GM12878 (cell line): Measurements from ENCODE around the gene TAS2R41. TPM values are rescaled to one million over a fixed set of nuclear protein-coding genes. Genes with fewer than 3 reads are reported as not detected.

Experiments
- ATAC-seq: fragments of 200-7000 bp; cut with Tn5 transposase; 3 replicates; pipeline ENCODE4 v1.9.1; 2020; ENCODE audit warnings: mild to moderate bottlenecking, moderate library complexity
- BruUV-seq: library from RNA; stranded (reverse); fragments of 400-500 nt; replicated peaks from 2 replicates; lab custom pipeline; 2021; lab: Mats Ljungman, UMichigan
- CTCF ChIA-PET: fragments of 300-600 bp; sonication (Branson Sonifier 250); formaldehyde crosslinking; extraction: SDS; loops from one replicate; lab custom pipeline; 2021; ENCODE audit warnings: inconsistent platforms; lab: Yijun Ruan, JAX
- POLR2A ChIA-PET: fragments of 350-600 bp; formaldehyde crosslinking; extraction: SDS; loops from one replicate; lab custom pipeline; 2021; ENCODE audit warnings: inconsistent platforms; lab: Charles Lee
- RAD21 ChIA-PET: fragments of 300-600 bp; sonication (Branson Sonifier 250); formaldehyde crosslinking; loops from one replicate; lab custom pipeline; 2023; ENCODE audit warnings: antibody characterized with exemption; ENCODE audit not compliant: unreplicated experiment; lab: Charles Lee
- SMC1A ChIA-PET: fragments of 300-600 bp; sonication (Branson Sonifier 250); formaldehyde crosslinking; loops from one replicate; lab custom pipeline; 2023; ENCODE audit not compliant: unreplicated experiment, uncharacterized antibody; lab: Charles Lee
- DNase-seq: peaks from one replicate; pipeline ENCODE4 v3.0.0-alpha.2; 2011; ENCODE audit warnings: low read depth, low spot score
- FAIRE-seq: peaks from 3 replicates; lab custom pipeline; 2011; peaks lifted over from hg19 to GRCh38; lab: Jason Lieb, UNC
- H2AFZ ChIP-seq: 2 replicates; pipeline ENCODE4 v1.6.0; 2011; ENCODE audit warnings: low read depth, low read length, control low read depth; ENCODE audit not compliant: control insufficient read depth
- H3K27ac ChIP-seq: 2 replicates; pipeline ENCODE4 v1.5.1; 2011; ENCODE audit warnings: control low read depth; ENCODE audit not compliant: control insufficient read depth, insufficient read depth
- H3K27me3 ChIP-seq, 2 experiments: replicated peaks in 1 of 2; 2 replicates each; pipeline versions ENCODE4 v1.6.0 to v1.6.1; 2011; ENCODE audit warnings: low read length in 1 of 2; ENCODE audit not compliant: control insufficient read depth in 2 of 2, insufficient read depth in 2 of 2
- H3K36me3 ChIP-seq, 2 experiments: 2 replicates each; pipeline ENCODE4 v1.5.1; 2011; ENCODE audit warnings: low read length in 1 of 2; ENCODE audit not compliant: control insufficient read depth in 2 of 2, insufficient read depth in 2 of 2
- H3K4me1 ChIP-seq: 2 replicates; pipeline ENCODE4 v1.6.1; 2011; ENCODE audit warnings: mild to moderate bottlenecking, low read length, moderate library complexity, mixed read lengths; ENCODE audit not compliant: control insufficient read depth, insufficient read depth
- H3K4me2 ChIP-seq: 2 replicates; pipeline ENCODE4 v1.6.0; 2011; ENCODE audit warnings: control low read depth; ENCODE audit not compliant: control insufficient read depth, insufficient read depth
- H3K4me3 ChIP-seq: fragments of 200-600 bp; sonication (generic); 2 replicates; pipeline ENCODE4 v1.5.1; 2016
- H3K79me2 ChIP-seq: 2 replicates; pipeline ENCODE4 v1.6.0; 2011; ENCODE audit warnings: low read length; ENCODE audit not compliant: control insufficient read depth, insufficient read depth
- H3K9ac ChIP-seq: 2 replicates; pipeline ENCODE4 v1.8.0; 2011; ENCODE audit warnings: low read length, control low read depth, mixed read lengths; ENCODE audit not compliant: control insufficient read depth, insufficient read depth
- H3K9me3 ChIP-seq: replicated peaks from 3 replicates; pipeline ENCODE4 v1.5.1; 2011; ENCODE audit warnings: mild to moderate bottlenecking, low read length; ENCODE audit not compliant: control insufficient read depth, insufficient read depth
- H4K20me1 ChIP-seq: 2 replicates; pipeline ENCODE4 v1.6.0; 2011; ENCODE audit not compliant: control insufficient read depth, insufficient read depth
- ATF3 ChIP-seq: IDR thresholded peaks from 2 replicates; pipeline ENCODE4 v1.6.1; 2011; ENCODE audit warnings: low read depth, mild to moderate bottlenecking, low read length, moderate library complexity, borderline replicate concordance; ENCODE audit errors: extremely low read depth
- BCL3 ChIP-seq: IDR thresholded peaks from 2 replicates; pipeline ENCODE4 v1.6.1; 2011; ENCODE audit warnings: borderline replicate concordance, low read depth, mild to moderate bottlenecking, moderate library complexity, low read length; ENCODE audit not compliant: insufficient read depth, poor library complexity, severe bottlenecking
- CHD1 ChIP-seq: IDR thresholded peaks from 2 replicates; pipeline ENCODE4 v1.6.1; 2012; ENCODE audit warnings: low read depth, low read length, improper control_type of control experiment
- LARP7 ChIP-seq: fragments of 450-650 bp; IDR thresholded peaks from 2 replicates; pipeline ENCODE4 v1.6.1; 2017; ENCODE audit warnings: mild to moderate bottlenecking
- MYC ChIP-seq: IDR thresholded peaks from 2 replicates; pipeline ENCODE4 v1.6.1; 2011; ENCODE audit warnings: mild to moderate bottlenecking, low read length, moderate library complexity, inconsistent platforms; ENCODE audit not compliant: insufficient read depth, insufficient replicate concordance, insufficient read length, severe bottlenecking
- NRF1 ChIP-seq: conservative IDR thresholded peaks from 2 replicates; pipeline ENCODE4 v1.6.1; 2011; ENCODE audit warnings: mild to moderate bottlenecking, low read depth, low read length, improper control_type of control experiment
- PKNOX1 ChIP-seq: fragments of 450-650 bp; IDR thresholded peaks from 2 replicates; pipeline ENCODE4 v1.6.1; 2016; ENCODE audit warnings: mild to moderate bottlenecking
- POLR2AphosphoS2 ChIP-seq: IDR thresholded peaks from 2 replicates; pipeline ENCODE4 v1.6.1; 2011; ENCODE audit warnings: low read depth, mild to moderate bottlenecking, low read length, improper control_type of control experiment, moderate library complexity
- RBBP5 ChIP-seq: fragments of 200-600 bp; sonication (generic); conservative IDR thresholded peaks from 2 replicates; pipeline ENCODE4 v1.6.1; 2016
- SIN3A ChIP-seq: IDR thresholded peaks from 2 replicates; pipeline ENCODE4 v1.6.1; 2012; ENCODE audit warnings: low read depth, low read length, improper control_type of control experiment
- SRF ChIP-seq, 2 experiments: IDR thresholded peaks; 2 replicates each; pipeline ENCODE4 v1.6.1; 2011; ENCODE audit warnings: low read depth in 2 of 2, low read length in 2 of 2, mild to moderate bottlenecking in 1 of 2, moderate library complexity in 1 of 2
- YBX1 ChIP-seq: fragments of 450-650 bp; IDR thresholded peaks from 2 replicates; pipeline ENCODE4 v1.6.1; 2016; ENCODE audit warnings: antibody characterized with exemption
- WGBS: methylation state at CpG from one replicate; pipeline ENCODE4 v1.1.6; 2016; ENCODE audit warnings: low lambda C conversion rate; ENCODE audit not compliant: insufficient replicate concordance, insufficient coverage; ENCODE audit errors: missing lambda C conversion rate; 5-methylcytosine and 5-hydroxymethylcytosine counted together
- in situ Hi-C: fragments of 300-500 bp; cut with MboI; formaldehyde crosslinking; loops from 9 replicates; pipeline ENCODE4 v1.14.3; 2018; ENCODE audit warnings: mixed read lengths
- intact Hi-C: fragments of 100-400 bp; cut with micrococcal nuclease; formaldehyde crosslinking; loops from one replicate; pipeline ENCODE4 v1.14.2; 2022; ENCODE audit not compliant: unreplicated experiment
- polyA plus RNA-seq, 11 experiments: library from polyadenylated mRNA; depleted of rRNA in 4 of 11; unstranded in 6 of 11; stranded (reverse) in 5 of 11; fragments of >200 nt; fragmentation: Nextera tagmentation in 4 of 11; fragmentation: Illumina TruSeq in 1 of 11; extraction: Ambion mirVana in 4 of 11; extraction: Trizol in 1 of 11; gene quantifications; 1 replicate in 1 of 11; 2 replicates in 10 of 11; pipeline versions ENCODE4 v1.2.1 to v1.2.3, GENCODE V29; 2011 to 2016; ENCODE audit warnings: inconsistent platforms in 2 of 11, missing spikeins in 2 of 11, low read depth in 1 of 11
- total RNA-seq, 4 experiments: library from RNA; depleted of rRNA in 3 of 4; stranded (reverse); fragments of >200 nt in 3 of 4; fragmentation: Illumina TruSeq in 1 of 4; extraction: Trizol in 1 of 4; gene quantifications; 2 replicates each; pipeline versions ENCODE4 v1.2.1 to v1.2.3, GENCODE V29; 2013 to 2021

TAS2R41 gene
- total and polyA plus RNA-seq, 10 of the 15 experiments (the other 5 are each of a cell fraction or from before 2014, with no cell fraction given) = not detected

GRCh38 chr7:143479055-143479766, 1.5 kb downstream of the TAS2R41 start:
- no peaks in the 10 kb centered on the region for H3K9me3 ChIP-seq
- ATAC-seq (no peak), DNase-seq (no peak), FAIRE-seq (no peak)
- in situ Hi-C loops (no loop called here), intact Hi-C loops (no loop called here)
- no peak overlapping the region for H3K4me2 ChIP-seq
- no peak overlapping the region for H2AFZ ChIP-seq
- H3K4me1 ChIP-seq = no peaks in the 10 kb centered on the region
- H3K27ac ChIP-seq = no peak overlapping the region
- 16% methylated on average over 10 of the region's 10 CpGs for WGBS
- ChIA-PET CTCF (no interaction called here), SMC1A (no interaction called here), POLR2A (no interaction called here), RAD21 (no interaction called here)
- H3K79me2 ChIP-seq = no peaks in the 10 kb centered on the region
- no peaks in the 10 kb centered on the region for H3K27me3 ChIP-seq
- BruUV-seq = no TSS peak
- H3K4me3 ChIP-seq = no peak overlapping the region
- no peaks in the 10 kb centered on the region for H4K20me1 ChIP-seq
- H3K36me3 ChIP-seq = no peaks in the 10 kb centered on the region
- no peak overlapping the region for H3K9ac ChIP-seq
- no peak for TF ChIP-seq LARP7
- no peak for TF ChIP-seq CHD1
- TF ChIP-seq, all 136 proteins: peak for 0

GRCh38 chr7:143480501-143480900, 2.8 kb downstream of the TAS2R41 start:
- H3K9ac ChIP-seq = no peak overlapping the region
- DNase-seq = no peak
- H3K9me3 ChIP-seq = no peaks in the 10 kb centered on the region
- ChIA-PET POLR2A (no interaction called here), RAD21 (no interaction called here), SMC1A (interaction anchor here (0.6 kb wide), 1 partner anchor 1194 kb away, joined by 3 read pairs; no protein-coding TSS in a partner anchor), CTCF (interaction anchor here (1.0 kb wide), 2 partner anchors 24 to 181 kb away, joined by 3 read pairs; no protein-coding TSS in a partner anchor)
- no peak overlapping the region for H3K4me3 ChIP-seq
- no peaks in the 10 kb centered on the region for H4K20me1 ChIP-seq
- no peak overlapping the region for H3K27ac ChIP-seq
- H2AFZ ChIP-seq = no peak overlapping the region
- H3K36me3 ChIP-seq = no peaks in the 10 kb centered on the region
- no peaks in the 10 kb centered on the region for H3K4me1 ChIP-seq
- in situ Hi-C loops (no loop called here), intact Hi-C loops (no loop called here)
- no peak for ATAC-seq
- no peak for FAIRE-seq
- no peaks in the 10 kb centered on the region for H3K27me3 ChIP-seq
- no peak overlapping the region for H3K4me2 ChIP-seq
- BruUV-seq = no TSS peak
- H3K79me2 ChIP-seq = no peaks in the 10 kb centered on the region
- no peak for TF ChIP-seq SIN3A
- no peak for TF ChIP-seq POLR2AphosphoS2
- no peak for TF ChIP-seq PKNOX1
- TF ChIP-seq NRF1 = no peak
- no peak for TF ChIP-seq RBBP5
- no peak for TF ChIP-seq SRF (IDR thresholded peaks at IDR 0.05; ENCODE audit: low read depth in 2 of 2, low read length in 2 of 2)
- no peak for TF ChIP-seq ATF3
- no peak for TF ChIP-seq MYC
- TF ChIP-seq YBX1 = no peak
- TF ChIP-seq BCL3 = no peak
